ENCODE results near the gene CFAP61.
"Not testable (repeated sequence)": the region's sequence is repeated elsewhere in the genome, so short reads cannot be mapped to it uniquely, and the experiment has no call there.

The CFAP61 gene, protein sequence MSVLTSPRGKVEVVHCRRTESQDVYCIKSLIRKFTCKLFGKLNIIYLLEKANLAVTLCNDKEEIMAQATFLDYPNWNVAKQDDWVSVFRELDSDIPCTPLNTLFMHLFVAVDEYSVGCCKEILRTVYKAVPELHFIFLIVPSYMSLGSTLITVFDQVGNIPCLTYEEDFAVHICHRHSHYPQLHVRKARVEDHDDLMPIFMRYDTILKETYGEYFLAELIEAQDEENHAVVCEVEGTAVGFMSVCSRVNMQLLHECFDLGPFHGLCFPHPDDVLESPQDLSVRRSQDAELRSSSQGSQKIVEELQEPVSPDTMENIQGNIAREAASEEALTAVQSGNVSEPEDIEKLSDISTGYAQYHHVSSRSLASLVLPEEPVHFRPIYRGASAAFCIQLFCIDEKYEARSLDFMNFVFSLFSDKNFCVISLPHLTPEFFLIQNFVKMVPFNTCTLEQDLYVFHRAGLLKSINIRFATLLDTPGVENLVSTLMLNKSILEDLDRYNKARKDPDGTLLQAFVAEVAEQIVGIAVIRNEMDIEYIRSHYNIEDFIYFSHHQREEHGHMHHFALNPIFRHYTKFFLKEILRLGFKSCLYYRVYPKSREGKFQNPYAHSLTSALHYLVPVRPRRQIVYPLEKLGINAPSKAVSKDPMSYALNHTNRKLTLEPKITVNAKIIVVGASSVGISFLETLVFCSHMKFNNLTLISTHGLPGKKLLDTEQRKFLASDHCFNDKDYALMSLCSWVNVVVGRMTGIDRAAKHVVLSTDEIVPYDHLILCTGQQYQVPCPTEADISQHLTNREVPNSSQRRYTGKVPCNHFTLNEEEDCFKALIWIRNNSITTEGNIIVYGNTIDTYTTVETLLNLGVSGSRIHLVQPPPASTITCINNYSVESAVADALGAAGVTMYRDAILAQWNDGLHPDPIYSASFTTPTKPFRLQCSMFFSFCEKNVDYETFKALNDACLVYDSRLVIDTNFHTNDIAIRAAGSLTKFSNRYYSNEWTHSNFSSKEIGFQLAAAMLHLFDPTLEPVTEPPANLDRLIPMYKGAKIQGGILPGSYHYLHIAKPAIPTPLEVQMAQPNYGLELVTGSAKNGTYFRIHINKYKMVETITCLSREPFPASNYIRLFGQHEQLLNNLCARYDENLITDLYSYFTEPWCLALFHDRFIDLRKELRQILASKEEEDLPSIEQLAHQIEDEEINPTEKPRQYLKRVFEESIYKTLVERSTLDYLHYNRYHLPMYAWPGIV

DNA sequence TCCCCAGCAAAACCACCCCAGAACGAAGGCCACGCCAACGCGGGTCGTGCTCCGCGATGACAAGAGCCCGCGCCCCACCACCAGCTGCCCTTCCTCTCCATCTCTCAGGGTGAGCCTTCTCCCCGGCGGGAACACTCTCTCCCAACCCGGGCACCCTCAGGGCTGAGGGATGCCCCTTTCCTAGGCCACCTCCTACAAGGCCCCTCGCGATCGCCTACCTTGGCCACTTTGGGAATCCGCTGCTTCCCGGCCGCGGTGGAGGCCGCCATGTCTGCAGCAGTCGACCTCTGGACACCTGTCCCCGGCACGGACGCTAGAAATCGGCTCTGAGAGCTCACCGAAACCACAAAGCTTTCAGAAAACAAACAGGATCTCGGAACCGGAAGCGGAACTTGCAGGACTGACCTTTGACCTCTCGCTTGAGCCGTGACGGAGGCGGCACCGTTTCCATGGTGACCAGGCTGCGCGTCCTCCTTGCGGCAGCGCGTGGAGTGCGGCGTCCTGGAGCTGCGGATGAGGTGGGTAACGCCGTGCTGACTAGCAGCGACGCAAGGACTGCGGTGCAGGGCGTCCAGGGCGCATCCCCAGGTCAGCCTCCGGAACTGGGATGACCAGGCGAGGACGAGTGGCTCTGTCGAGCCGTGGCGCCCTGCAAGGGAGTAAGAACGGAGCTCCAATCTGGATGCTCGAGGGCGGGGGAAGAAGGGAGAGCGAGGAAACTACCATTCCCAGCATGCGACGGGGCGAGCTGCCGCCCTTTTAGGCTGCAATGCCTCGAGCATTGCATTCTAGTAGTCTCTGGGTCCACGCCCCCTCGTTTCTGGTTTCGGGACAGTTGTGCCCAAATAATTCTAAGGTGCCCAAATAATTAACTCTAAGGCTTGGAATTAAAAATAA lies at the start of gene CFAP61, which contains the start of gene CRNKL1:
Gene CFAP61 (plus strand): TSS at position 459 of the 897 bp plus-strand sequence. CDS start 4,122 bp downstream, outside the sequence.
Gene CRNKL1 (minus strand): TSS at position 393 of the 897 bp plus-strand sequence. CDS start 124 bp downstream, at position 269.
- peak; percentile 96 for DNase-seq (ENCODE audit: low read depth)

DNA sequence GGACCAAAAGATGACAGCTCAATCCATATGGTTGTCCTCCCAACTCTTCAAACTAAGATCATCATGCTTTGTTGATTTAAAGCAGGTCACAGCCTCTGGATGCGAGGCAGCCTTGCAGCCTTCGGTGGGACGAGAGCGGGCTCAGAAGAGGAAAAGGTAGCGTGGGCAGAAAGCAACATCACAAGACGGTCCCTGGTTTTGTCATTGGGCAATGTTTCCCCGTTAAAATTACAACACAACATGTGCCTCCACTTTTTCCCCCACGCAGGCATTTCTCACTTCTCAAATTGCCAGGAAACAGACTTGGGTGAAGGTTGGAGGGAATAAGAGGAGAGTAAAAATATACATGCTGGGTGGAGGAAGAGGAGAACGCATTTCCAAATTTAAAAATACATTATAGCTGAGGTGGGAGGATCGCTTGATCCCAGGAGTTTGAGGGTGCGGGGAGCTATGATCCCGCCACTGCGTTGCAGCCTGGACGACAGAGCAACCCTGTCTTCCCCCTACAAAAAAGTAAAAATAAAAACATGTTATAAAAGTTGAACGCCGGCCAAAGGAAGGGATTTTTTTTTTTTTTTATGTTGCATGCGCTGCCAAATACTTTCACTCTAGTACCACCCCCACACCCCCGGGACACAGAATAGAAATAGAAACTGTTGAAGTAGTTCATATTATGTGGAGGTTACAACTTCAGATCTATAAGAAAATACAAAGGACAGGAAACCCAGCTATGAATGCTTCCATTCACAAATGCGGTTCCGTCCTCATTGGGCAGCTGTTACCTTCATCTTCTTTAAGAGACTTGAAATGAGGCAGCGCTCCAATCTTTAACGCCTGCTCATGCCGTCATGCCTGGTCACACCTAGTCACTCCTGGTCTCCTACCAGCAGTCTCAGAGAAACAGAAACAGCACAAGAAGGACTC lies 49.0 kb upstream of the CFAP61 start:
- DNase-seq (ENCODE audit: low read depth) = no peak

DNA sequence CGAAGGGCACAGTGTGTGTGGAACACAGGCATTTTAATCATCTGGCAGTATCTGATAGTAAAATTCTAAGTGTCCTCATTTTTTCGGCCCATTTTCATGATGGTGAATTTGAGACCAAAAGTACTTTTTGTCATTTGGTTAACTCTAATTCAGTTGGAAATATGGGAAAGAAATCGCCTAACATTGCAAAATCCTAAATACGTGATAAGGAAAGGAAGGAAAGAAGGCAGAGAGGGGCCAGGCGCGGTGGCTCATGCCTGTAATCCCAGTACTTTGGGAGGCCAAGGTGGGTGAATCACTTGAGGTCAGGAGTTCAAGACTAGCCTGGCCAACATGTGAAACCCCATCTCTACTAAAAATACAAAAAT lies 48.4 kb upstream of the CFAP61 start:
- not testable (repeated sequence) for DNase-seq (ENCODE audit: low read depth)

DNA sequence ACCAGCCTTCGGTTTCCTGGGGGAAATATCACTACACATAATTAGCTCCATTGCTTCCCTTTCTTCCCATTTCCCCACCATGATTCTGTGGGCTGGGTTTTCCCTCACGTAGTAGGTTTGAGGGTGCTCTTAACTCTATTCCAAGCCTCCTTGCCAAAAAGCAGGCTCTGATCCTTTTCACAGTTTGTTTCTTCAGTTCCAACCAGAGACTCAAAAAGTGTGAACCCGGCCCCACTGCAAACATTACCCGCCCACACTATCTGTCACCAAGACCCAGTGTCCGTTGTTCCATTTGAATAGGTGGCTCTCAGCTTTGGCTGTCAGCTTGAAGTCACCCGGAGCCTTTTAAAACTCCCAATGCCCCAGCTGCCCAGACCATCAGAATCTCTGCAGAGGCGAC lies 47.0 kb upstream of the CFAP61 start:
- DNase-seq (ENCODE audit: low read depth) = no peak

DNA sequence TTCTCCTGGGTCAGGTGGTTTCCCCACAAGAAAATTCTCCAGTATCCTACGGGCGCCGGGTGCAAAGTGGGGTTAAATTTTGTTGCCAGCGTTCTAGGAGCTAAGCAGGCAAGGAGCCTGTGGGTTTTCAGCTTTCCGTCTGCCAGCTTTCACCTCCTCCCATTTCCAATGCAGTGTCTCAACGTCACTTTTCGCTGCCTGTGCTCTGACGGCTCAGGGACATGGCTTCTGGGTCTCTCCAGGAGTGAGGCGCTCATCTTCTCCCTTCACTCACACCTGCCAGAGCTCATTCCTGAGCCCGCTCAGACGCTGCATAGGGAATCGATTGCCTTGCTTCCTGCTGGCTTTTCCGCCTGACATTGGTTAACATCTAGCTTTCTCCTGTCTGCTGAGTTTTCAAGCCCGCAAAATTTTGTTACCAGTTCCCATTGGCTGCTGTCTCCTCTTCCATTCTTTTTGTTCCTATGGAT lies 42.5 kb upstream of the CFAP61 start:
- DNase-seq (ENCODE audit: low read depth) = no peak

DNA sequence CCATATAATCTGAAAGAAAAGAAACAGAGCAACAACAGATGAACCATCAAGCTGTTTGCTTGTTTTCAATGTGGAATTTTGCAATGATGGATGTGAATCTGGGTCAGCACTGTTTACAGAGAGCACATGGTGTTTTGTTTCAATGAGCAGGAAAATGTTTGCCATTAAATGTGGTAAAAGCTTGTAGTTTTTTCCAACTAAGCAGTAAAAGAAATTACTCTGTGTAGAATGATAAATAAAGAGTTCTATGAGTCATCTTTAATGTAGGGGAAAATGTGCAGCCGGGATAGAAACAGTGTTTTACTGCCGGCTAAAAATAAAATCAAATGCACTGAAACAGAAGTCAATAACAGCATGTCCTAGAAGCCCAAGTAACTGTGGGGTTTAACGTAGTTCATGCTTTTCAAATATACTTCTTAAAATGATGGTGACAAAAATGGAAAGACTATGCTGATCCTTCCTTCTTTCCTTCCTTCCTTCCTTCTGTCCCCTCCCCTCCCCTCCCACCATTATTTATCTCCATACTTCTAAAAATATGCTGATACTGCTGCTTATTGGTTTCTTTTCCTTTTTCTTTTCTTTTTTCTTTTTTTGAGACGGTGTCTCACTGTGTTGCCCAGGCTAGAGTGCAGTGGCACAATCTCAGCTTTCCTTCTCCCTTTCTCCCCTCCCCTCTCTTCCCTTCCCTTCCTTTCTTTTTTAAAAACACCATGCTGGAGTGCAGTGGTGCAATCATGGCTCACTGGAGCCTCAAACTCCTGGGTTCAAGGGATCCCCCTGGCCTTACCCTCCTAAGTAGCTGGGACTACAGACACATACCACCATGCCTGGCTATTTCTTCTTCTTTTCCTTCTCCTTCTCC lies 41.5 kb upstream of the CFAP61 start:
- DNase-seq (ENCODE audit: low read depth) = no peak

DNA sequence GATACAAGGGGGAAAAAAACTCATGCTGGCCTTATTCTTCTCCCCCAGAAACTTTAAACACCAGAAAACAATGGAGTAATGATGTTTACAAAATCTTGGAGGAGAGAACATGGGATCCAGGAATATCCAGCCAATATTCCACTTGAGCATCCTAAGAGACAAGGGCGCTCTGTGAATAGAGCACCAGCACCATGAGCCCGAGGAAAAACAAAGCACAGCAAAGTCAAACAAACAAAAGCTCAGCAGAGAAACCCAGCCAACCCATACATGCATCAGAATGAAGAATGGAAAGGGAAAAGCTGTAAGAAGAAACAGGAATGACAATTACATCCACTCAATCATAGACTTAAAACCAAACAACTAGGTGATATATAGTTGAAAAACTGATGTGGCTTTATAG lies 39.8 kb upstream of the CFAP61 start:
- DNase-seq (ENCODE audit: low read depth) = no peak

DNA sequence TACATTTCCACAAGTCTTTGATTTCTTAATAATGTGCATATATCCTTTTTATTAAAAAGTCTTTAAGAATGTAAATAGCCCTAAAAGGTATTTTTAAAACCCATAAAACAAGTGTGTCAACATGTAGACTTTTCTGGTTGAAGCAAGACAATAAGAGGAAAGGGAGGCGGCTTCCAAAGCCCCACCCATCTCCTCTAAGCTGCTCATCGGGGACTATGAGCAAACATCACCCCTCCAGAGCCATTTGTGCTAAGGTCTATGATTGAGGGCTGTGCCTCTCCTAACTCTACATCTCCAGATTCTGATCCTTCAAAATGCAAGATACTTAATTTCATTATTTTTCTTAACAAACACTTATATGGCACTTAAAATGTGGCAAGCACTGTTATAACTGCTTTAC lies 37.7 kb upstream of the CFAP61 start:
- DNase-seq (ENCODE audit: low read depth) = no peak

DNA sequence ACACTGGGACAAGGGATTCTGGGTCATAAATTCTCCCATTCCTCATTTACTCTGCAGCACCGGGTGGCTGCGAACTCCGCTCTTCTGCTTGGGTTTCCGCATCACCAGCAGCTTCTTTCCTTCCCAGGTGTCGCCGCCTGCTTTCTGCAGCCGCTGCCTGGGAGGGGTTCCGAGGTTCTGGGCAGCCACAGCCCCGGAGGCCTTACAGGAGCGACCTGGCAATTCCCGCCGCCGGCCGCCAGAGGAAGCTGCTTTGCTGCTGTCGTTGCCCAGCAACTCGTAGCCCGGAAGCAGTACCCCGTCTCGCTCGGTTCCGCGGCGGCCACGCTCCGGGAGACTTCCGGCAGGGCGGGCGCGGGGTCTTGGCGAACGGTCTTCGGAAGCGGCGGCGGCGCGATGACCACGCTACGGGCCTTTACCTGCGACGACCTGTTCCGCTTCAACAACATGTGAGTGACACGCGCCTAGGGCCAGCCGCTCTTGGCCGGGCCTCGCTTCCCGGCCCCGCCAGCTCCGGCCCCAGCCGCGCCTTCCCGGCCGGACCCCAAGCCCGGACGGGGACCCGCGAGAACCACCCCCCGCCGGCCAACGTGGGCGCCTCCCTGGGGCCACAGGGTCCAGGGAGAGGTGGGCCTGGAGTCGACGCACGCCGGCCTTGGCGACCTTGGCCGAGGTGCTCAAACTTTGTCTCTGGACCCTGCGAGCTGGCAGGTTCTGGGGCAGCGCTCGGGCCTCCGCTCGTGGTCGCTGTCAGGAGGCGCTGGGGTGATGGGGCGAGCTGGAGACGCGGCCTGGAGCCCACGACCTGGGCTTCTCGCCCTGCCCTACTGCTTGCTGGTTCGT lies 35.1 kb upstream of the CFAP61 start, which contains the start of gene NAA20:
Gene NAA20 (plus strand): TSS at position 362 of the 843 bp plus-strand sequence. CDS start 35 bp downstream, at position 397.
- DNase-seq (ENCODE audit: low read depth) = peak; percentile 84

DNA sequence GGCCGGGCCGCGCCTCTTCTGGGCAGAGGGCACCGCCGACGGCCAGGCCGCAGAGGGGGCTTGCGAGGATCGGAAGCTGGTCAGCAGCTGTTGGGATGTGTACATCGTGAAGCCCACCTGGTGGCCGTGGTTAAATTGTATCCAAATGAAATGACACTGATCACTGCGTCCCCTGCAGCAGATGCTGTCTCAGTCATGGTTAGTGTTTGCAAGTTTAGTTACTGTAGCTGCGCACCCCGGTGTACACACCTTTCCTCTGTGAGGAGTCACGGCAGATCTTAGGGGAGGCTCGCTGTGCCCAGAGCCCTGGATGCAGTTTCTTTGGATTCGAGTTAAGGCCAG lies 34.5 kb upstream of the CFAP61 start:
- no peak for DNase-seq (ENCODE audit: low read depth)

DNA sequence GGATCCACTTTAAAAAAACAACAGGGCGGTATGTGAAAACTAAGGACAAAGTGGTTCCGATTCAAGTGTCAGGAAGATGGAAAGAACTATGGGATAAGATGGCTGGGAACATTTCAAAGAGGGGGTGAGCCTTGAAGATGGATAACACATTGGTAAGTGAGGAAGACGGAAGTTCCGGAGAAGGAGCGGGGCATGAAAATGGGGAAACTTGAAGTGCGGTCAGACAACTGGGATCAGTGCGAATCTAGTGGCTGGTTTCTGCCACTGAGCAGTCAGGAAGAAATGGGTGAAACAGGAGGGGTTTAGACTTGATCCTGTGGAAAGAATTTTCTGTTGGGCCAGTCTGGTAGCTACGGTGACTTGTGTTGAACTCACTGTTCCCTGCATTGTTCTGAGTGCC lies 34.0 kb upstream of the CFAP61 start:
- no peak for DNase-seq (ENCODE audit: low read depth)

DNA sequence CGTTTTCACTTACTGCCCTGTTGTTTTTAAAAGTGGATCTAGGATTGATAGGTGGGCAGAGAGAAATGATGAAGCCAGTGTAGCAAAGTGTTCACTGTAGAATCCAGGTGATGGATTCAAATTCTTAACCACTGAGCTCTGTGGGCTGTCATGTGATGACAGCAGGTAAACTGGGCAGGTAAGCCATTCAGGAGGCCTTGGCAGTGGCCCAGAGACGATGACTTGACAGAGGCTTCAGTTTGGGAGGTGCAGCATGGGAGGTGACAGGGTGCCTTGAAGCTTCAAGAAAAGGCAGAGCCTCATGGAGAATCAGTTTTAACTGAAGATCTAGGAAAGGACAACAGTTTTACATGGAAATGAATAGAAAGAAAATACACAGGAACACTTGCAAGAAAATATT lies 33.2 kb upstream of the CFAP61 start:
- no peak for DNase-seq (ENCODE audit: low read depth)

DNA sequence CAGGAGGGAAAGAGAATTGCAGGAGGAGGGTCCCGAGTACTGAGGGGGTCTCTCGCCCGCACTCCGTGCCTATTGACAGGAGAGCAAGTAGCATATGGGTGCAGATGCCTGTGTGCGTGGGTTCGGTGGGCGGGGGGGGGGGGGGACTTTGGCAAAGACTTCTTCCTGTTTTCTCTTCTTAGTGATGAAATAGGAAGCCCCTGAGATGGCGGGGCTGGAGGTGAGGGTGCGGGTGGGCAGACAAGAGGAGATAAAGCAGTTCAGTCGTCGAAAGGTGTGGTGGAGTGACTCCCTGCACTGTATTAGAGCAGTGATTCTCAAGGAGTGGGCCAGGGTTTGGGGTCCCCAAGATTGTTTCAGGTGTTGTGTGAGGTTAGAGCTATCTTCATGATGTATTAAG lies 31.4 kb upstream of the CFAP61 start:
- no peak for DNase-seq (ENCODE audit: low read depth)

DNA sequence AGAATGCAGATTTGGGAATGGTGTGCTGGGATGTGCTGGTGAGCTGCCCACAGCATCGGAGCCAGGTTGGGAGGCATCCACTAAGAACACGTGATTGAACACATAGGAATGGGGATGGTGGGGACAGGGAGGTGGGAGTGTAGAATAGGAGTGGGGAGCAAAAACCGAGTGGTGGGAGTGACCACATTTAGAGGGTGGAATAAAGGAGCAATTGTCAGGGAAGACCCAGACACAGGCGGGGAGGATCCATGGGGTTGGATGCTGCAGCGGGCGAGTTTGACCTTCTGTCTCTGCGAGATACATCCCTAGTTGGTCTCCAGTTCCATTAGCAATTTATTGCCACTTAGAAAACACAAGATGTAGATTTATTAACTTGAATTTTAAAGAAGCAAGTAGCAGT lies 30.5 kb upstream of the CFAP61 start:
- no peak for DNase-seq (ENCODE audit: low read depth)

DNA sequence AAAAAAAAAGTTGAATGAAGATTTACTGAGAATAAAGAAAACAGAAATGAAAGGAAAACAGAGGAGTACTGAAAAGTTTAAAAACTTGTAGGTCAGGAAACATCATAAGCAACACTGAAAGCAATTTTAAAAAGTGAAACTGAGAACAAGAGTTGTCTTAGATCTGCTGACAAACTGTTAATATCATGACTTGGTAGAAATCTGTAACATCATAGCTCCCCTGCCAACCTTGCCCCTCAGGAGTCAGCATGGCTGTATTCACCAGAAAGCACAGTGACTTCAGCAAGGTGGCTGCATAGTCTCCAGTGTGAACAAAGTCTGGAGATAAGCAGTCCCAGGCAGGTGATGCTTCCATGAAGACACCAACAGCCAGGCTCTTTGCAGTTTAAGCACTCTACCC lies 29.8 kb upstream of the CFAP61 start:
- DNase-seq (ENCODE audit: low read depth) = no peak

DNA sequence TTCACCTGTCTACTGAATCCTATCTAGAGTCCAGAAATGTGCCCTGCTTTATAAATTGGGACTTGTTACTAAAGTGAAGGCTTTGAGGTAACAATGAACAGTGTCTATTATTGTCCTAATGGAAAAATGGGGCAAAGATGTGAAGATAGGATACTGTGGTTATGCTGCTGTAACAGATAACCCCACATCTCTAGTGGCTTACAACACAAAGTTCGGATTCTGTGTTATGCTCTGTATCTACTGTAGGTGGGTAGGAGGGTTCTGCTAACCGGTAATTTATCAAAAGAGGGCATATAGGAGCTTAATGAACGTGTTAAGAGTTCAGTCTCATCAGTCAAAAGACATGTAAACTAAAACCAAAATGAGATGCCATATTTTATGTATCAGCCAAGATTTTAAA lies 28.9 kb upstream of the CFAP61 start:
- no peak for DNase-seq (ENCODE audit: low read depth)

DNA sequence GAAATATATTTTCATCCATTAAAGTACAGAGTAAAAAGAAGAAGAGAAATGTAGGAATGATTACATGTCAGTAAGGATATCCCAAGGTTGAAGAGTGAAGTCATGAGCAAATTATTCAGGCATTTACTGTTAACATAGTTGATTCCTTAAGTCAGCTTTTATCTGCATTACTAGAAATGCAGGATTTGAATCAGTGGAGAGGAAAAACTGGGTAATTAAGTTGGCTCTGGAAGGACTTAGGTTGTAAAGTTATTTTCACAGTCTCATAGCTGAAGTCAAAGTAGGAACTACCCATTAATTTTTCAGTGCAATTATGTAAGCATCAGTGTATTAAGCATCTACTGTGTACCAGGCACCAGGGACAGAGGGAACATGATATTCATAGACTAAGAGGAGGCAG lies 27.4 kb upstream of the CFAP61 start:
- no peak for DNase-seq (ENCODE audit: low read depth)

DNA sequence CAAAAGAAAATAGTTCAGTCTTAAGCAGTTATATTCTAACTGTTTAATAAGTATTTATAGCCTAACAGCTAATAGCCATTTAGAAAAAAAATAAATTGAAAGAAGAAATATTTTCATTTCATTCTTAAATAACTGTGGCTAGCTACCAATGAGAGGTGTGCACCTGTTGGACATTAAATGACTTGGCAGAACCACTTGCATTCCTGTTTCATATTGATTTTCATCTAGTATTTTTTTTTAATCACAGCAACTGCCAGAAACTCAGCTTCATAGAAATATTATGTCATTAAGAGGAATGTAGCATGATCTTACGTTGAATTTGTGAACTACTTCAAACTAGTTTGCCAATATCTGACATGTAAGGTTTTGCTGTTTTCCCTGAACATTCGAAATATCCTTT lies 25.0 kb upstream of the CFAP61 start:
- no peak for DNase-seq (ENCODE audit: low read depth)

All from stimulated activated CD8-positive, alpha-beta memory T cell treated with anti-CD3 and anti-CD28 coated beads, Interleukin-12 subunit alpha, Interleukin-12 subunit beta, amount 100 ng/mL, for 1 hour (primary cell).